ENCODE measurements around the gene MTNR1A.

MTNR1A gene

DNA sequence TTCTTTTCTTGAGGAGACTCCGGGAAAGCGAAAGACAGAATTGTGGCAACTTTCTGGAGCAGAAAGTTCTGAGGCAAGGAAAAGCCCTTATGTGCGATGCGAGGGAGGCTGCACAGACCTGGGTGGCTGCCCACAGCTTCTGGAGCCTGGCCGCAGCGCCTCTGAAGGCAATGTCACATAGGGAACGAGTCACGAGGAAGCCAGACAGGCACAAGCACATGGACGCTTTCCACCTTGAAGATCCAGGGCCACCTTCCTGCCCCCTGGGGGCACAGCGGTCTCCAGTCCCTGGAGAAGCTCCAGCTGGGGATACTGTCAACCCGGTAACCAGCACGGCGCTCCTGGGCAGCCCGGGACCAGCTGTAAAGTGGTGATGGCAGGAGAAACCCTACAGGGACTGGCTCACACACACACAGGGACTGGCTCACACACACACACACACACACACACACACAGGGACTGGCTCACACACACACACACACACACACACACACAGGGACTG, 69.8 kb downstream of the MTNR1A start:
- FAIRE-seq: no peak

DNA sequence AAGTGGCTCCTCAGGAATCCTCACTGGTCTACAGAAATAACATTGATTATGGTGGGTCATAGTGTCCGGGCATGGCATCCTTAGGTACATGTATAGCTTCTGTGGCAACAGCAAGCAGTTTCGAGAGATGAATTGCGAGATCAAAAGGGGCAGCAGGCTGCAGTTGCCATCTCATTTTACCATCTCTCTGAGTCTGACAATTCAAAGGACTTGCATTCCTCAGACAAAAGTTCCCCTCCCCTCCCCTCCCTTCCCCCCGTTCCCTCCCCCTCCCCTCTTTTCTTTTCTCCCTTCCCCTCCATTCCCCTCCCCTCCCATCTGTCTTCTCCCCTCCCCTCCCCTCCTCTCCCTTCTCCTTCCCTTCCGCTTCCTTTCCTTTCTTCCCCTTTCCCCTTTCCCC, 70.2 kb downstream of the MTNR1A start:
- FAIRE-seq: no peak

DNA sequence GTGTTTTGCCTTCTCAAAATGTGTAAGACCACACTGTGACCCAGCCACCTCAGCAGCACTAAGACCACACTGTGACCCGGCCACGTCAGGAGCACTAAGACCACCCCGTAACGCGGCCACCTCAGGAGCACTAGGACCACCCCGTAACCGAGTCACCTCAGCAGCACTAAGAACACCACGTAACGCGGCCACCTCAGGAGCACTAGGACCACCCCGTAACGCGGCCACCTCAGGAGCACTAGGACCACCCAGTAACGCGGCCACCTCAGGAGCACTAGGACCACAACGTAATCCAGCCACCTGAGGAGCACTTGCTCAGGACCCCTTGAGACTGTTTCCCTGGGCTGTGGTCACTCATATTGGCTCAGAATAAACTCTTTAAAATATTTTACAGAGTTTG, 71.7 kb downstream of the MTNR1A start:
- no peak for FAIRE-seq

Data from G401.6 (cell line).